Chondrocyte (in vitro differentiated cells): ENCODE data around the gene FXYD6. TPM values are rescaled to one million over a fixed set of nuclear protein-coding genes. Genes with fewer than 3 reads are reported as not detected.

Source experiments
- DNase-seq: peaks from one replicate; pipeline ENCODE4 v3.0.0; 2021; ENCODE audit warnings: mixed read lengths, low spot score
- H3K27ac Mint-ChIP-seq: one replicate; pipeline ENCODE4 v1.8.0; 2021; ENCODE audit warnings: mild to moderate bottlenecking, moderate library complexity, mixed read lengths; ENCODE audit not compliant: unreplicated experiment
- H3K27me3 Mint-ChIP-seq: 2 replicates; pipeline ENCODE4 v1.8.0; 2021; ENCODE audit warnings: low read depth, mixed read lengths
- H3K36me3 Mint-ChIP-seq: 2 replicates; pipeline ENCODE4 v1.8.0; 2021; ENCODE audit warnings: low read depth, mixed read lengths
- H3K4me1 Mint-ChIP-seq: 2 replicates; pipeline ENCODE4 v1.8.0; 2021; ENCODE audit warnings: low read depth, mild to moderate bottlenecking, mixed read lengths
- H3K4me3 Mint-ChIP-seq: one replicate; pipeline ENCODE4 v1.8.0; 2021; ENCODE audit warnings: mild to moderate bottlenecking, moderate library complexity, mixed read lengths; ENCODE audit not compliant: unreplicated experiment
- H3K9me3 Mint-ChIP-seq: 2 replicates; pipeline ENCODE4 v1.8.0; 2021; ENCODE audit warnings: low read depth, mixed read lengths
- CTCF ChIP-seq: fragments of 200-600 bp; sonication (generic); IDR thresholded peaks from 2 replicates; pipeline ENCODE4 v1.5.0; 2021; ENCODE audit warnings: antibody characterized with exemption, mild to moderate bottlenecking, moderate library complexity
- total RNA-seq: library from RNA; stranded (reverse); gene quantifications from 3 replicates; pipeline ENCODE4 v1.2.1, GENCODE V29; 2021

Gene FXYD6
- total RNA-seq, 1 donor from 2014 or later = 2.8 TPM

GRCh38 chr11:117829369-117829725 is 47.1 kb downstream of the FXYD6 start:
- H3K9me3 Mint-ChIP-seq = no peaks in the 10 kb centered on the region
- H3K4me1 Mint-ChIP-seq = peaks cover 2% of the 10 kb centered on the region
- no peak for TF ChIP-seq CTCF
- no peaks in the 10 kb centered on the region for H3K36me3 Mint-ChIP-seq
- no peak overlapping the region for H3K4me3 Mint-ChIP-seq
- H3K27me3 Mint-ChIP-seq = peaks cover 2% of the 10 kb centered on the region
- H3K27ac Mint-ChIP-seq = no peak overlapping the region
- DNase-seq = no peak

- Mint-ChIP-seq H3K27me3 (peaks cover 2% of the 10 kb centered on the region), H3K36me3 (no peaks in the 10 kb centered on the region), H3K27ac (no peak overlapping the region), H3K4me1 (peaks cover 2% of the 10 kb centered on the region), H3K4me3 (no peak overlapping the region), H3K9me3 (no peaks in the 10 kb centered on the region)
- TF ChIP-seq CTCF = no peak
- DNase-seq = peak; percentile 79
Measured at GRCh38 chr11:117828611-117829368, 47.7 kb downstream of the FXYD6 start.

- H3K27ac Mint-ChIP-seq = no peak overlapping the region
- no peaks in the 10 kb centered on the region for H3K36me3 Mint-ChIP-seq
- no peaks in the 10 kb centered on the region for H3K9me3 Mint-ChIP-seq
- no peak for TF ChIP-seq CTCF
- peak; percentile 77 for DNase-seq
- no peak overlapping the region for H3K4me3 Mint-ChIP-seq
- peaks cover 2% of the 10 kb centered on the region for H3K27me3 Mint-ChIP-seq
- peaks cover 2% of the 10 kb centered on the region for H3K4me1 Mint-ChIP-seq
Measured at GRCh38 chr11:117827521-117828511, 48.6 kb downstream of the FXYD6 start.

- Mint-ChIP-seq H3K9me3 (no peaks in the 10 kb centered on the region), H3K4me3 (no peak overlapping the region), H3K4me1 (peaks cover 2% of the 10 kb centered on the region), H3K27ac (no peak overlapping the region), H3K36me3 (no peaks in the 10 kb centered on the region), H3K27me3 (no peaks in the 10 kb centered on the region)
- no peak for TF ChIP-seq CTCF
- DNase-seq = no peak
Measured at GRCh38 chr11:117826832-117827231, 49.6 kb downstream of the FXYD6 start.

GRCh38 chr11:117826190-117826570 is 50.3 kb downstream of the FXYD6 start:
- DNase-seq = no peak
- H3K27me3 Mint-ChIP-seq = no peaks in the 10 kb centered on the region

More at GRCh38 chr11:117826190-117826570, 50.3 kb downstream of the FXYD6 start:
- H3K36me3 Mint-ChIP-seq = no peaks in the 10 kb centered on the region
- TF ChIP-seq CTCF = no peak
- no peaks in the 10 kb centered on the region for H3K9me3 Mint-ChIP-seq
- peaks cover 2% of the 10 kb centered on the region for H3K4me1 Mint-ChIP-seq
- H3K27ac Mint-ChIP-seq = no peak overlapping the region
- H3K4me3 Mint-ChIP-seq = no peak overlapping the region
